GM12875 (cell line): ENCODE measurements around the gene TMEM181.
"Not testable (repeated sequence)": the region's sequence is repeated elsewhere in the genome, so short reads cannot be mapped to it uniquely, and the experiment has no call there.

Source experiments
- H3K4me3 ChIP-seq: one replicate; pipeline ENCODE4 v1.5.1; 2011; ENCODE audit warnings: low read depth, low read length, control low read depth
- TF ChIP-seq, protein P1 (sequence below): IDR thresholded peaks from 2 replicates; pipeline ENCODE4 v1.5.1; 2011; ENCODE audit warnings: low read depth, mild to moderate bottlenecking, control low read depth, inconsistent platforms, low read length, moderate library complexity, borderline replicate concordance; ENCODE audit not compliant: insufficient read depth

TMEM181 gene

DNA sequence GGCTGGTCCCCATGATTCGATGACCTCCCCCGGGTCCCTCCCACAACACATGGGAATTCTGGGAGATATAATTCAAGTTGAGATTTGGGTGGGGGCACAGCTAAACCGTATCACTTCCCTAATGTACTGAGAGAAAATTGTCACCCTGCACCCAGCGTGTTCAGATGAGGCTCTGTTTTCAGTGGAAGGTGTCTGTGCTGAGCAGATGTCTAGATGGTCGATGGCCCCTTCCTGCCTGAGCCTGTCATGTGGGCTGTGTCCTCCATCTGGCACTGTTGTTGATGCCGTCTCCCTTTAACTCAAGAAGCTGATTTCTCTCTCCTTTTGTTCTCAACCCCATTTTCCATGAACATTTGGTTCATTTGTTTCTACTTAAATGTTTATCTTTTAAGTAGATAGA is 37.0 kb downstream of the TMEM181 start:
- H3K4me3 ChIP-seq, result no peak overlapping the region
- TF ChIP-seq, protein P1, sequence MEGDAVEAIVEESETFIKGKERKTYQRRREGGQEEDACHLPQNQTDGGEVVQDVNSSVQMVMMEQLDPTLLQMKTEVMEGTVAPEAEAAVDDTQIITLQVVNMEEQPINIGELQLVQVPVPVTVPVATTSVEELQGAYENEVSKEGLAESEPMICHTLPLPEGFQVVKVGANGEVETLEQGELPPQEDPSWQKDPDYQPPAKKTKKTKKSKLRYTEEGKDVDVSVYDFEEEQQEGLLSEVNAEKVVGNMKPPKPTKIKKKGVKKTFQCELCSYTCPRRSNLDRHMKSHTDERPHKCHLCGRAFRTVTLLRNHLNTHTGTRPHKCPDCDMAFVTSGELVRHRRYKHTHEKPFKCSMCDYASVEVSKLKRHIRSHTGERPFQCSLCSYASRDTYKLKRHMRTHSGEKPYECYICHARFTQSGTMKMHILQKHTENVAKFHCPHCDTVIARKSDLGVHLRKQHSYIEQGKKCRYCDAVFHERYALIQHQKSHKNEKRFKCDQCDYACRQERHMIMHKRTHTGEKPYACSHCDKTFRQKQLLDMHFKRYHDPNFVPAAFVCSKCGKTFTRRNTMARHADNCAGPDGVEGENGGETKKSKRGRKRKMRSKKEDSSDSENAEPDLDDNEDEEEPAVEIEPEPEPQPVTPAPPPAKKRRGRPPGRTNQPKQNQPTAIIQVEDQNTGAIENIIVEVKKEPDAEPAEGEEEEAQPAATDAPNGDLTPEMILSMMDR, result no peak

DNA sequence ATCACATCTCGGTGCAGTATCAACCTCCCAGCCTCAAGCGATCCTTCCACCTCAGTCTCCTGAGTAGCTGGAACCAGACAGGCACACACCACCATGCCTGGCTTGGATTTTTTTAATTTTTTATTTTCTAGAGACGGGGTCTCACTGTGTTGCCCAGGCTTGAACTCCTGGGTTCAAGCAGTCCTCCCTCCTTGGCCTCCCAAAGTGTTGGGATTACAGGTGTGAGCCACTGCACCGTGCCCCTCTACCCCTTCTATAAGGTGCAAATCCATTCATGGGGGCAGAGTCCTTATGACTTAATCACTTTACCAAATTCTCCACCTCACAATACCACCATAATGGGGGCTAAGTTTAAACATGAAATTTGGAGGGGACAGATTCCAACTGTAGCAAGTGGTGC is 37.7 kb downstream of the TMEM181 start:
- TF ChIP-seq, protein P1, result no peak
- no peak overlapping the region for H3K4me3 ChIP-seq

DNA sequence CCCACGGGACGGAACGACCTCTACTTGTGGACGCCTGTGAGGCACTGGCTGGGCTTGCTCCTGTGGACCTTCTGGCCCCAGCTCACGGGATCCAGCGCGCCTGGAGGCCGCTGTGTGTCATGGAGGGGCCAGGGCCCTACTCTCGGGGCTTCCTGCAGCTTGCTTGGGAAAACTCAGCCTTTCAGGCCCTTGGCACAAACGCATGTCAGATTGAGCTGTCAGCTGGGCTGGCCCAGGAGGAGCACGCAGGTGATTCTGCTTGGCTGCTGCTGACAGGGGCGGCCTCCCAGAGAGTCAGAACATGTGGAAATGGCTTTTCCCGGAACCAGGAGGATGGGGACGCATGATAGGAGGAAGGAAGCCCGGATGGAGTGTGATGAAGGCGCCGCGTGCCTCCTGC is 39.7 kb downstream of the TMEM181 start:
- TF ChIP-seq, protein P1, result no peak
- H3K4me3 ChIP-seq, result no peak overlapping the region

DNA sequence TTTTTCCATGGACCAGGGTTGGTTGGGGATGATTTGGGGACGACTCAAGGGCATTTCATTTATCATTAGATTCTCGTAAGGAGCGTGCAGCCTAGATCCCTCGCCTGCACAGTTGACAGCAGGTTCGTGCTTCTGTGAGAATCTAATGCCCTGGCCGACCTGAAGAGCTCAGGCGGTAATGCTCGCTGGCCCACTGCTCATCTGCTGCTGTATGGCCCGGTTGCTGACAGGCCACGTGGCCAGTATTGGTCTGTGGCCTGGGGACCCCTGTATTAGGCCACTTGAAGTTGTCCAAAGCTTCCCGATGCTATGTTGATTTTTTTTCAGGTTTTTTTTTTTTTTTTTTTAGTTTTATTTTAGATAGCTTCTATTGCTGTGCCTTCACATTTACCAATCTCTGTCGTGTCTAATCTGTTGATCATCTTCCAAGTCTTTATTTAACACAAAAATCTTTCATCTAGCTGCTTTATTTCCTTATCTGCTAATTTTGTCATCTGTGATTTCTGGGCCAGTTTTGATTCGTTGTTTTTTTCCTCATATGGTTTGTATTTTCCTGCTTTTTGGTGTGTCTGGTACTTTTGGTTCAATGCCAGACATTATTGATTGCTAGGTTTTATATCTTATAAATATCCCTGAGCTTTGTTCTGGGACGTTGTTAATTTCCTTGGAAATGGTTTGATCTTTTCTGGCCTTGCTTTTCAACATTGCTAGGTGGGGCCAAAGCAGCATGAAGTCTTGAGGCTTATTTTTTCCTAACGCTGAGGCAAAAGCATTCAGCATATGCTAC is 43.6 kb downstream of the TMEM181 start:
- H3K4me3 ChIP-seq, result no peak overlapping the region
- TF ChIP-seq, protein P1, result no peak

DNA sequence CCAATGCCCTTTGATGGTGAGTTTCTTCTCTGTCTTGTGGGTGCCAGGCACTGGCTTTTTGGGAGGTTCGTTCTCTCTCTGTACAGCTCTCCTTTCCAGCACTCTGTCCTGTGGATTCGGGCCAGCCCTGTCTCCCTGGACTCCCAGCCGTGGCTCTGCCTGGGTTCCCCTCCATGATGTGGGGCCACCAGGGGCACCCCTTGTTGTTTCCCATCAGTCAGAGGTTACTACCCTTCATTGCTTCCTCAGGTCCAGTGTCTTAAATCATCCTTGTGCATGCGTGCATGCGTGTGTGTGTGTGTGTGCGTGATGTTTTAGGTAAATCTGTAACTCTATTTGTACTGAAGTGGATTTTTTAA is 44.1 kb downstream of the TMEM181 start:
- H3K4me3 ChIP-seq, result no peak overlapping the region
- TF ChIP-seq, protein P1, result no peak

DNA sequence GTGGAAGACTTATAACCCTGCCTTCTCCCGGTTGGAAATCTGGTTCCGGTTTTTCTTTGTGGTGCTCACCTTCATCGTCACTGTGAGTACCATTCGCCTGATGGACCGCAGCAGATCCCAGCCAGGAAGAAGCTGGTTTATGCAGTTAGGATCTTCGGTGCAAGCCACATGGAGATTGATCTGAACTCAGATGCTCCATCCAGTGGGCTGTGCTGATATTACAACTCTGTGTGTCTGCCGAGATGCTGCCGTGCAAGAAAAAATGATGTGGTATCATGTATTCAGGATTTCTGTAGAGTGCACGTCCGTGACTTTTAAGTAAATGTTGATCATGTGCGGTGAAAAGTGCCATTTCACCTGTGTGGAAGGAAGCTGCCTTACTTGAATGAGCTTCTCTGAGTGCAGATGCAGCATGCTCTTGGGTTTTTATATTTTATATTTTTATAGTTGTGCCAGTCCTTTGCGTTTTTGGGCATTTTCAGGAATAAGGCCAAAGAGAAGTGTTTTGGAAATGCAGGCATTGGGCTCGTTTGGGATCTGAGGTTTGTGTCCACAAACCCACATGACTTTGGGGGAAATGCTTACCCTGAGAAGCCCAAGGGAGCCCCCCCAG is 45.5 kb downstream of the TMEM181 start:
- no peak overlapping the region for H3K4me3 ChIP-seq
- TF ChIP-seq, protein P1, result peak; percentile 68

DNA sequence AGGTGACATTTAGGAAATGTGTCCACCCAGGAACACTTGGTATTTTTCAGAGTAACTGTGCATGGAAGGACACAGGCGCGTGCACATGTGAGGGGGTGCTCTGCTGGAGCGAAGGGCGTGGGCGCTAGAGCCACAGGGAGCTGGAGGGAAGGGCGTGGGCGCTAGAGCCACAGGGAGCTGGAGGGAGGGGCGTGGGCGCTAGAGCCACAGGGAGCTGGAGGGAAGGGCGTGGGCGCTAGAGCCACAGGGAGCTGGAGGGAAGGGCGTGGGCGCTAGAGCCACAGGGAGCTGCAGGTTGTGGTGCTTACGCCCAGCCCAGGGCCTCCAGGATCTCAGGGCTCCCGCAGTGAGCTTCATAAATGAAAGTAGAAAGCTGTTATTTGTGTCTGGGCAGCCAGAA is 46.1 kb downstream of the TMEM181 start:
- not testable (repeated sequence) for H3K4me3 ChIP-seq

DNA sequence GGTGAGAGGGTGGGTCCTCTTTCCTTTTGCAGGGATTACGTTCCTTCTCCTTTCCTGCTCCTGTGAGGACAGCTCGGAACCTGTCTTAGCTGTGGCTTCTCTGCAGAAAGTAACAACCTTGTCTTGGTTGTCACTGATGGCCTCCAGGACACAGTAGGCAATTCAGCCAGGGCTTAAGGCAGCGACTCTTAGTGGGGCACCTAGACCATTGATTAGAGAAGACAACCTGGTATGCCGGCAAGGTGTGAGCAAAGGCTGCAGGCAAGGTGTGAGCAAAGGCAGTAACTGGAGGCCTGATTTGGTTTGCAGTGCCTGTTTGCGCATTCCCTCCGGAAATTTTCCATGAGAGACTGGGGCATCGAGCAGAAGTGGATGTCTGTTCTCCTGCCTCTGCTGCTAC is 47.0 kb downstream of the TMEM181 start:
- no peak overlapping the region for H3K4me3 ChIP-seq
- TF ChIP-seq, protein P1, result no peak
